ENCODE measurements around the gene ZFP36L1. TPM values are rescaled to one million over a fixed set of nuclear protein-coding genes. Genes with fewer than 3 reads are reported as not detected.
A peak's percentile ranks its signal among the peaks of the same experiment; 100 is the strongest.

ZFP36L1 gene
- total and polyA plus RNA-seq, 2 of the 13 experiments (the other 11 are each of a cell fraction or from before 2014, with no cell fraction given) = 7.4 to 10.2 TPM

DNA sequence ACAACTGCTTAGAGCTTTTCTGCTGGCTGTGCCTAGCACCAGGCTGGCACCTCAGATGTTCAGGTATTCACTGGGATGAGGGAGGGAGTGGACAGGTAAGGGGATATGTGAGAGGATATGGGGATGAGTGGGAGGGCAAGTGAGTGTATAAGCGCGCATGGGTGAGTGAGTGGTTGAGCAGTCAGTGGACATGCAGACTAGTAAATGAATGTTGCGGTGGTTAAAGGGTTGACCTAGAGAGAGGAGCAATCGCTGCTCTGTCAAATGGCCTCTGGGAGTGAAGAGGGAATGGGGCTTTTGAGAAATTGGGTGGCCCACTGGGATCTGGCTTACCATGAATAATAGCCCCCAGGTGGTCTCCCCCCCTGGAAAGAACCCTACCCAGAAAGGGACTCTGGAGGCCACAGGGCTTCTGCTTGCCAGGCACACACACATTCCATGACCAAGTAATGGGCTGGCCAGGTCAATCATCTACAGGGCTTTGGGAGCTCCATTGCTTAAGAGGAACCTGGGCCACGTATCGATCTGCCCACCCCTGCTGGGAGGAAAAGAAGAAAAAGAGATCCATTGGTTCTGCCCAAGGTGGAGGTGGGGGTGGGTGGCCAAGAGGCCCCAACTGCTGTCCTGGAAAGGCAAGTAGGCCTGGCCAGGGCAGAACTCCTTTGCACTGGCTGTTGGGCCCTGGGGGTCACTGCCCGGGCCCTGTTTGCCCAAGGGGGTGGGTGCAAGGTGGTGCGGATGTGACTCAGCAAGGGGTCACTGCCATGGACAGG is 30.8 kb upstream of the ZFP36L1 start (continued):
- TF ChIP-seq, protein P1, sequence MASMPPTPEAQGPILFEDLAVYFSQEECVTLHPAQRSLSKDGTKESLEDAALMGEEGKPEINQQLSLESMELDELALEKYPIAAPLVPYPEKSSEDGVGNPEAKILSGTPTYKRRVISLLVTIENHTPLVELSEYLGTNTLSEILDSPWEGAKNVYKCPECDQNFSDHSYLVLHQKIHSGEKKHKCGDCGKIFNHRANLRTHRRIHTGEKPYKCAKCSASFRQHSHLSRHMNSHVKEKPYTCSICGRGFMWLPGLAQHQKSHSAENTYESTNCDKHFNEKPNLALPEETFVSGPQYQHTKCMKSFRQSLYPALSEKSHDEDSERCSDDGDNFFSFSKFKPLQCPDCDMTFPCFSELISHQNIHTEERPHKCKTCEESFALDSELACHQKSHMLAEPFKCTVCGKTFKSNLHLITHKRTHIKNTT (CRISPR knock-in tag; IDR thresholded peaks at IDR 0.05) = no peak
- peak; percentile 78 for TF ChIP-seq ZMYM3 (CRISPR knock-in tag; IDR thresholded peaks at IDR 0.05)
- 0 out of 2 replicates have a peak, but pooled peaks have one; percentile 24 for TF ChIP-seq TRIM24 (CRISPR knock-in tag; IDR thresholded peaks at IDR 0.05)
- 0 out of 2 replicates have a peak, but pooled peaks have one; percentile 17 for TF ChIP-seq ZNF552 (CRISPR knock-in tag; IDR thresholded peaks at IDR 0.05; ENCODE audit: borderline replicate concordance)
- TF ChIP-seq BRD4 (CRISPR knock-in tag; IDR thresholded peaks at IDR 0.05) = 0 out of 2 replicates have a peak, but pooled peaks have one; percentile 30
- TF ChIP-seq HNF4A (CRISPR knock-in tag; IDR thresholded peaks at IDR 0.05) = peak; percentile 78
- peak; percentile 37; the same call in 1 of the 2 replicates for TF ChIP-seq ESRRA (CRISPR knock-in tag; IDR thresholded peaks at IDR 0.05; ENCODE audit: low read depth)
- TF ChIP-seq ELF3 (CRISPR knock-in tag; IDR thresholded peaks at IDR 0.05) = peak; percentile 75
- TF ChIP-seq, protein P2, sequence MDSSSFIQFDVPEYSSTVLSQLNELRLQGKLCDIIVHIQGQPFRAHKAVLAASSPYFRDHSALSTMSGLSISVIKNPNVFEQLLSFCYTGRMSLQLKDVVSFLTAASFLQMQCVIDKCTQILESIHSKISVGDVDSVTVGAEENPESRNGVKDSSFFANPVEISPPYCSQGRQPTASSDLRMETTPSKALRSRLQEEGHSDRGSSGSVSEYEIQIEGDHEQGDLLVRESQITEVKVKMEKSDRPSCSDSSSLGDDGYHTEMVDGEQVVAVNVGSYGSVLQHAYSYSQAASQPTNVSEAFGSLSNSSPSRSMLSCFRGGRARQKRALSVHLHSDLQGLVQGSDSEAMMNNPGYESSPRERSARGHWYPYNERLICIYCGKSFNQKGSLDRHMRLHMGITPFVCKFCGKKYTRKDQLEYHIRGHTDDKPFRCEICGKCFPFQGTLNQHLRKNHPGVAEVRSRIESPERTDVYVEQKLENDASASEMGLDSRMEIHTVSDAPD (CRISPR knock-in tag; IDR thresholded peaks at IDR 0.05) = no peak
- TF ChIP-seq, protein P3, sequence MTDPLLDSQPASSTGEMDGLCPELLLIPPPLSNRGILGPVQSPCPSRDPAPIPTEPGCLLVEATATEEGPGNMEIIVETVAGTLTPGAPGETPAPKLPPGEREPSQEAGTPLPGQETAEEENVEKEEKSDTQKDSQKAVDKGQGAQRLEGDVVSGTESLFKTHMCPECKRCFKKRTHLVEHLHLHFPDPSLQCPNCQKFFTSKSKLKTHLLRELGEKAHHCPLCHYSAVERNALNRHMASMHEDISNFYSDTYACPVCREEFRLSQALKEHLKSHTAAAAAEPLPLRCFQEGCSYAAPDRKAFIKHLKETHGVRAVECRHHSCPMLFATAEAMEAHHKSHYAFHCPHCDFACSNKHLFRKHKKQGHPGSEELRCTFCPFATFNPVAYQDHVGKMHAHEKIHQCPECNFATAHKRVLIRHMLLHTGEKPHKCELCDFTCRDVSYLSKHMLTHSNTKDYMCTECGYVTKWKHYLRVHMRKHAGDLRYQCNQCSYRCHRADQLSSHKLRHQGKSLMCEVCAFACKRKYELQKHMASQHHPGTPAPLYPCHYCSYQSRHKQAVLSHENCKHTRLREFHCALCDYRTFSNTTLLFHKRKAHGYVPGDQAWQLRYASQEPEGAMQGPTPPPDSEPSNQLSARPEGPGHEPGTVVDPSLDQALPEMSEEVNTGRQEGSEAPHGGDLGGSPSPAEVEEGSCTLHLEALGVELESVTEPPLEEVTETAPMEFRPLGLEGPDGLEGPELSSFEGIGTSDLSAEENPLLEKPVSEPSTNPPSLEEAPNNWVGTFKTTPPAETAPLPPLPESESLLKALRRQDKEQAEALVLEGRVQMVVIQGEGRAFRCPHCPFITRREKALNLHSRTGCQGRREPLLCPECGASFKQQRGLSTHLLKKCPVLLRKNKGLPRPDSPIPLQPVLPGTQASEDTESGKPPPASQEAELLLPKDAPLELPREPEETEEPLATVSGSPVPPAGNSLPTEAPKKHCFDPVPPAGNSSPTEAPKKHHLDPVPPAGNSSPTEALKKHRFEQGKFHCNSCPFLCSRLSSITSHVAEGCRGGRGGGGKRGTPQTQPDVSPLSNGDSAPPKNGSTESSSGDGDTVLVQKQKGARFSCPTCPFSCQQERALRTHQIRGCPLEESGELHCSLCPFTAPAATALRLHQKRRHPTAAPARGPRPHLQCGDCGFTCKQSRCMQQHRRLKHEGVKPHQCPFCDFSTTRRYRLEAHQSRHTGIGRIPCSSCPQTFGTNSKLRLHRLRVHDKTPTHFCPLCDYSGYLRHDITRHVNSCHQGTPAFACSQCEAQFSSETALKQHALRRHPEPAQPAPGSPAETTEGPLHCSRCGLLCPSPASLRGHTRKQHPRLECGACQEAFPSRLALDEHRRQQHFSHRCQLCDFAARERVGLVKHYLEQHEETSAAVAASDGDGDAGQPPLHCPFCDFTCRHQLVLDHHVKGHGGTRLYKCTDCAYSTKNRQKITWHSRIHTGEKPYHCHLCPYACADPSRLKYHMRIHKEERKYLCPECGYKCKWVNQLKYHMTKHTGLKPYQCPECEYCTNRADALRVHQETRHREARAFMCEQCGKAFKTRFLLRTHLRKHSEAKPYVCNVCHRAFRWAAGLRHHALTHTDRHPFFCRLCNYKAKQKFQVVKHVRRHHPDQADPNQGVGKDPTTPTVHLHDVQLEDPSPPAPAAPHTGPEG (CRISPR knock-in tag; IDR thresholded peaks at IDR 0.05) = no peak
- TF ChIP-seq, protein P4, sequence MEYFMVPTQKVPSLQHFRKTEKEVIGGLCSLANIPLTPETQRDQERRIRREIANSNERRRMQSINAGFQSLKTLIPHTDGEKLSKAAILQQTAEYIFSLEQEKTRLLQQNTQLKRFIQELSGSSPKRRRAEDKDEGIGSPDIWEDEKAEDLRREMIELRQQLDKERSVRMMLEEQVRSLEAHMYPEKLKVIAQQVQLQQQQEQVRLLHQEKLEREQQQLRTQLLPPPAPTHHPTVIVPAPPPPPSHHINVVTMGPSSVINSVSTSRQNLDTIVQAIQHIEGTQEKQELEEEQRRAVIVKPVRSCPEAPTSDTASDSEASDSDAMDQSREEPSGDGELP (IDR thresholded peaks at IDR 0.05; ENCODE audit: borderline replicate concordance, low read depth) = peak; percentile 44; the same call in 1 of the 2 replicates
- TF ChIP-seq ETV5 (CRISPR knock-in tag; IDR thresholded peaks at IDR 0.05; ENCODE audit: borderline replicate concordance) = peak; percentile 99
- 0 out of 2 replicates have a peak, but pooled peaks have one; percentile 14 for TF ChIP-seq ZNF343 (CRISPR knock-in tag; IDR thresholded peaks at IDR 0.05)
- peak; percentile 35; the same call in 1 of the 2 replicates for TF ChIP-seq SSRP1 (CRISPR knock-in tag; IDR thresholded peaks at IDR 0.05)
- peak; percentile 58; the same call in 1 of the 2 replicates for TF ChIP-seq ZNF605 (CRISPR knock-in tag; IDR thresholded peaks at IDR 0.05)
- TF ChIP-seq ZNF138 (CRISPR knock-in tag; IDR thresholded peaks at IDR 0.05; ENCODE audit: low read depth) = 0 out of 2 replicates have a peak, but pooled peaks have one; percentile 4
- TF ChIP-seq ELF4 (CRISPR knock-in tag; IDR thresholded peaks at IDR 0.05; ENCODE audit: borderline replicate concordance) = no peak
- peak in 1 of 2 experiments; percentile 88; a peak in 2 of 4 replicates for TF ChIP-seq EP300 (IDR thresholded peaks at IDR 0.05; ENCODE audit: low read depth in 2 of 2, low read length in 2 of 2)
- TF ChIP-seq EP300 (CRISPR knock-in tag; IDR thresholded peaks at IDR 0.05; ENCODE audit: borderline replicate concordance) = peak; percentile 86
- TF ChIP-seq ZNF644 (CRISPR knock-in tag; IDR thresholded peaks at IDR 0.05; ENCODE audit: low read depth) = no peak; the same call in none of the 2 replicates
- TF ChIP-seq RCOR2 (CRISPR knock-in tag; IDR thresholded peaks at IDR 0.05) = 0 out of 2 replicates have a peak, but pooled peaks have one; percentile 36

All from HepG2 (cell line).